Brain pericyte (primary cell): ENCODE data around the gene KNSTRN.
A peak's percentile ranks its signal among the peaks of the same experiment; 100 is the strongest.

Source experiments
- DNase-seq: peaks from one replicate; pipeline ENCODE4 v3.0.0-alpha.2; 2012; ENCODE audit warnings: low read depth, low spot score

KNSTRN gene

GRCh38 chr15:40397688-40398412 is 15.3 kb downstream of the KNSTRN start:
- no peak for DNase-seq

- no peak for DNase-seq
These were observed 15.9 kb downstream of the KNSTRN start for GRCh38 chr15:40398413-40398873.

- no peak for DNase-seq
These were observed 16.8 kb downstream of the KNSTRN start for GRCh38 chr15:40399370-40399769.

GRCh38 chr15:40405501-40406381 is 23.2 kb downstream of the KNSTRN start, which contains the start of gene IVD:
Gene IVD, plus strand, starts transcription at chr15:40405795. Its CDS starts 33 bp downstream, at chr15:40405828.
- DNase-seq, result peak; percentile 83

GRCh38 chr15:40407330-40407990 is 24.9 kb downstream of the KNSTRN start:
- no peak for DNase-seq

- DNase-seq, result no peak
These were observed 26.8 kb downstream of the KNSTRN start for GRCh38 chr15:40409366-40409765.

- DNase-seq, result no peak
These were observed 28.0 kb downstream of the KNSTRN start for GRCh38 chr15:40410476-40410875.

GRCh38 chr15:40412095-40412759 is 29.7 kb downstream of the KNSTRN start:
- no peak for DNase-seq

GRCh38 chr15:40413036-40413435 is 30.5 kb downstream of the KNSTRN start:
- no peak for DNase-seq

- no peak for DNase-seq
These were observed 32.3 kb downstream of the KNSTRN start for GRCh38 chr15:40414816-40415215.

- no peak for DNase-seq
These were observed 32.7 kb downstream of the KNSTRN start for GRCh38 chr15:40415226-40415625.

- DNase-seq, result no peak
These were observed 33.5 kb downstream of the KNSTRN start for GRCh38 chr15:40416056-40416455.

GRCh38 chr15:40418126-40418525 is 35.6 kb downstream of the KNSTRN start:
- no peak for DNase-seq

- no peak for DNase-seq
These were observed 37.7 kb downstream of the KNSTRN start for GRCh38 chr15:40420071-40420713.

- DNase-seq, result no peak
These were observed 38.3 kb downstream of the KNSTRN start for GRCh38 chr15:40420793-40421192.

GRCh38 chr15:40421246-40422157 is 39.0 kb downstream of the KNSTRN start:
- DNase-seq, result no peak

GRCh38 chr15:40424483-40425115 is 42.1 kb downstream of the KNSTRN start:
- no peak for DNase-seq

- DNase-seq, result no peak
These were observed 43.2 kb downstream of the KNSTRN start for GRCh38 chr15:40425681-40426080.

GRCh38 chr15:40427188-40427587 is 44.7 kb downstream of the KNSTRN start:
- no peak for DNase-seq
